WI38 (cell line): ENCODE measurements around the gene APCDD1L.

Source experiments
- H3K4me3 ChIP-seq: 2 replicates; pipeline ENCODE4 v1.5.1; 2011; ENCODE audit warnings: low read depth, mild to moderate bottlenecking, control low read depth, low read length
- TF ChIP-seq, protein P1 (sequence below): IDR thresholded peaks from 2 replicates; pipeline ENCODE4 v1.5.1; 2012; ENCODE audit warnings: low read depth, mild to moderate bottlenecking, control low read depth, low read length

The APCDD1L gene

DNA sequence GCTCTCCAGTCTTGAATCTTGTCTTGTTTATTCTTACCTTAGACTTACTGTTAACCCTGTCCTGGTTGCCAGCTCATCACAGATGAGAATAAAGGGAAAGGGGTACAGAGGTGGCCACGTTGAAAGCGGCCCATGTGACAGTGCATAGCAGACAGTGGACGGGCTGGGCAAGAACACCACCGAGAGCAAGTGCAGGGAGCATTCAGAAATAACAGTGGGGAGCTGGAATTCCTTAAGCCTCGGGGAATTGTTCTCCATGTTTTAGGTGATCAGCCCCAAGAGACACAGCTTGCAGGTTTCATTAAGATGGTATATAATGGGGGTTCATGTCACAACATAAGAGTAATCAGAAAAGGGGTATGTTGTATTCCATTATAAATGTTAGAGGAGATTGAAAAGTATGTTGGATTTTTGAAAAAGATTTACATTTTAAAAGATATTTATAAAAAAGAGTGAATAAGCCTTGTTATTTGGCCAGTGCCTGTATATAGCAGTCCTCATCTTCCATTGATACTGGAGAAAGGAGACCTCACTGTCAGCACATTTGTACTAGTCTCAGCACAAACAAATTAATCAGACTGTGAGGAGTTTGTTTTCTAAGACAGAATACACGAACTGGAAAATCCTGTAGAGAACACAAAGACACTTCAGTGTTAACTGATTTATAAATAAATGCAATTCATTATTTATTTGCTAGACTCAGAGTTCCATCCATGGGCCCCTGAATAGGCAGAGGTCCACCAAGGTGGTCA is 90.8 kb downstream of the APCDD1L start:
- no peak overlapping the region for H3K4me3 ChIP-seq
- TF ChIP-seq, protein P1, sequence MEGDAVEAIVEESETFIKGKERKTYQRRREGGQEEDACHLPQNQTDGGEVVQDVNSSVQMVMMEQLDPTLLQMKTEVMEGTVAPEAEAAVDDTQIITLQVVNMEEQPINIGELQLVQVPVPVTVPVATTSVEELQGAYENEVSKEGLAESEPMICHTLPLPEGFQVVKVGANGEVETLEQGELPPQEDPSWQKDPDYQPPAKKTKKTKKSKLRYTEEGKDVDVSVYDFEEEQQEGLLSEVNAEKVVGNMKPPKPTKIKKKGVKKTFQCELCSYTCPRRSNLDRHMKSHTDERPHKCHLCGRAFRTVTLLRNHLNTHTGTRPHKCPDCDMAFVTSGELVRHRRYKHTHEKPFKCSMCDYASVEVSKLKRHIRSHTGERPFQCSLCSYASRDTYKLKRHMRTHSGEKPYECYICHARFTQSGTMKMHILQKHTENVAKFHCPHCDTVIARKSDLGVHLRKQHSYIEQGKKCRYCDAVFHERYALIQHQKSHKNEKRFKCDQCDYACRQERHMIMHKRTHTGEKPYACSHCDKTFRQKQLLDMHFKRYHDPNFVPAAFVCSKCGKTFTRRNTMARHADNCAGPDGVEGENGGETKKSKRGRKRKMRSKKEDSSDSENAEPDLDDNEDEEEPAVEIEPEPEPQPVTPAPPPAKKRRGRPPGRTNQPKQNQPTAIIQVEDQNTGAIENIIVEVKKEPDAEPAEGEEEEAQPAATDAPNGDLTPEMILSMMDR, result no peak

DNA sequence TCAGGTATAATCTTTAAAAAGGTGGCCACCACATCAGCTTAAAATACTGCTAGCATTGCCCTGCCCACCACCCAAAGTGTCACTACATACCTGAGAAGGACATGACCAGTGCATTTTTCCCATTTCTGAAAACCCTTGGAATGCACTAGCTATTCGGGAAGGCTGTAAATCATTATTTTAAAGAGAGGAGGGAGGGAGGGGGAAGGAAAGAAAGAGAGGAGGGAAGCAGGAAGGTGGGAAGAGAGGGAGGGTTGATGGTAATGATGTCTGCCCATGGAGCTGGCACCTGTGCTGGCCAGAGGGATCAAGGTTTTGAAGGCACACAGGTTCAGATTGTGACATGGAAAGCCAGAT is 93.7 kb downstream of the APCDD1L start:
- H3K4me3 ChIP-seq, result no peak overlapping the region
- TF ChIP-seq, protein P1, result no peak

DNA sequence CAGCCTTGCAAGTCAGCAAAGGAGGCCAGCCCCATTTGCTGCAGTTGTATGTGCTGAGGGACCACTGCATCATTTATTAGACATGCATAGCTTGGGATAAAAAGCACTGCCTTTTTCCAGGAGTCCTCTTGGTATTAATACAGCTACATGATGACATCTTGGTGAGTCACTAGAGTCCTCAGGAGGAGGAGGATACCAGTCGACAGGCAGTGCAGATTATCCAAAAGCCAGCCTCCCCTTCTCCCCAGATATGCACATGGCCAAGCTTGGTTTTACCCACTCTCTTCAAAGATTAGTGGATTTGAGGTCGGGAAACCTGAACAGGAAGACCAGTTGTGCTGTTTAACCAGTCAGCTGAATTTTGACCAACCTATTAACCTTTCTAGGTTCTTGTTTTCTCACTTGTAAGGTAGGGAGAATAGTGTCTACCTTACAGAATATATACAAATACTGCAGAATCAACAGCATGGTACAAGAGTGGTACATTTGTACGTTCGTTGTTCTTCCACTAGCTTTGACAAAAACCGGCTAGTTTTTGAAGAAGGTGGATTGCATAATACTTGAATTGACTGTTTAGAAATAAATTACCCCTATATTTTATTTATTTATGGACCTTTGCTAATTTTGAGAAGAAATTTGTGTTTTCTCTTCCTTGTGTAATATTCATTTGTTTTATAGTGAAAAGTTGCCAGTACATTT is 94.3 kb downstream of the APCDD1L start:
- H3K4me3 ChIP-seq, result no peak overlapping the region
- TF ChIP-seq, protein P1, result no peak

DNA sequence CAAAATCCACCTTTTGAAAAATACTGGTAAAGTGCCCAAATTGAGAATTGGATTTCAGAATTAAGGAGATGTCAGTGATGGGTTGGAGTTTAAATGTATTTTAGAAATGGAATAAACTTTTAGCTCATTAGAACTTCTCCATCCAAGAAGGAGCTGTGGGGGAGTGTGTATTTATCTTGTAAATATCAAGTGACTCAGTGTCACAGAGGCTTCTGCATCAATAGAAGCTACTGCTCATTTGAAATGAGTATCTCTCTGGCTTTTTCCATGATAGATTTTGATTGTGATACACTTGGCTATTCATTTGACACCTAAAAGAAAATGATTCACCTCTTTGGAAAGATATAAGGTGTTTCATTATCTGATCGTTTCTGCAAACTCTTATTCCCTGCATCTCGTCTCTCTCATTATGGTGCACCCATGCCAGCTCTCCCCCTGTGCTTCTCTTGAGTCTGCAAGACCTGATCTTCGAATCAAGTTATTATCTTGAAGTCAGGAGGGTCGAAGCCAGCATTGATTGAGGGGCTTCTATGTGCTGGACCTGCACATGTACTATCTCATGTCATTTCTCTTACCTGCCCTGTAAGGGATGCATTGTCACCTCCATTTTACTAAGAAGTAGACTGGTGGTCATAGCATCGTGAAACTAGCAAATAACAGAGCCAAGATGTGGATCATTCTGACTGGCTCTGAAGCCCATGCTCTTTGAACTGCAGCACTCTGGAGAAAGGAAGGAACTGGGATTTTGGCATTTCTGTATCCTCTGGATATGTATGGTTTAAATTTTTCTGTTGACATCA is 96.0 kb downstream of the APCDD1L start:
- TF ChIP-seq, protein P1, result no peak
- no peak overlapping the region for H3K4me3 ChIP-seq

DNA sequence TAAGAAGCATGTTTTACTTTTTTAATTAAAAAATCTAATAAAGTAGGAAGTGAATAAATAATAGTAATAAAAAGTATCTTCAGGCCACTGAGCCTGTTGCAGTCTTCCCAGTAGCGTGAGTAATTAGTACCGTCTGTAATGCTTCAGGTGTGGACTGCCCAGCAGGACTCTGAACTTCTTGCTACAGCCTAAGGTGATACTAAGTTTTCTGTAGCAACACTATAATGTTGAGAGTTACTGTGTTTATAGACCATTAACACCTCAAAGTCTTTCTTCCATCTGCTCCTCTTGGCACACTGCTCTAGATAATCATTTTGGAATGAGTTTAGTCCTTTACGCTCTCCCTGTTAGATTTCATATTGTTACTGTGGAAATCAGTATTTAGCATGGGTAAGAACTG is 97.8 kb downstream of the APCDD1L start:
- no peak overlapping the region for H3K4me3 ChIP-seq
- TF ChIP-seq, protein P1, result no peak

DNA sequence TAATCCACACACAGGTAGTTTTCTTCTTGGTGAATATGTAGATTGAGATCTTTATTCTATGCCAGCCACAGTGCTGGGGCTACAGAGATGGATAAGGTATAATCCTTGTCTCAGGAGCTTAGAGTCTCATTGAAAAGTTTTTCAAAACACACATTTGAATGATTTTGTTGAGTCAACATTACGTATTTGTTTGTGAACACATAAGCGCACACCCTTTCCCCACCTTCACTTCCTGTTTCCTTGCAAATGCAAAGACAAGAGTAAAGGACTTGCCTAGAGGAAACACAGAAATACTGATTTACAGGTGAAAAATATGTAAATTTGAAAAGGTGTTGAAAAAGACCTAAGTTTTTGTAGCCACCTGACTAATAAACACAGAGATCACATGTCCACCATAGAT is 98.4 kb downstream of the APCDD1L start:
- H3K4me3 ChIP-seq, result no peak overlapping the region
- TF ChIP-seq, protein P1, result no peak
